A549 treated with RU486 at 1 μM for 4 hours (cell line): ENCODE measurements around the gene ANKRD34A. TPM values are rescaled to one million over a fixed set of nuclear protein-coding genes. Genes with fewer than 3 reads are reported as not detected.

Source experiments
- total RNA-seq: library from RNA; stranded (reverse); fragments of 200-300 nt; extraction: Qiagen RNA extraction; gene quantifications from 5 replicates; pipeline ENCODE4 v1.2.3, GENCODE V29; 2022; ENCODE audit warnings: low read depth

Gene ANKRD34A
- 0.07 to 0.28 TPM (median 0.23 TPM) in 5 replicates for total RNA-seq

DNA sequence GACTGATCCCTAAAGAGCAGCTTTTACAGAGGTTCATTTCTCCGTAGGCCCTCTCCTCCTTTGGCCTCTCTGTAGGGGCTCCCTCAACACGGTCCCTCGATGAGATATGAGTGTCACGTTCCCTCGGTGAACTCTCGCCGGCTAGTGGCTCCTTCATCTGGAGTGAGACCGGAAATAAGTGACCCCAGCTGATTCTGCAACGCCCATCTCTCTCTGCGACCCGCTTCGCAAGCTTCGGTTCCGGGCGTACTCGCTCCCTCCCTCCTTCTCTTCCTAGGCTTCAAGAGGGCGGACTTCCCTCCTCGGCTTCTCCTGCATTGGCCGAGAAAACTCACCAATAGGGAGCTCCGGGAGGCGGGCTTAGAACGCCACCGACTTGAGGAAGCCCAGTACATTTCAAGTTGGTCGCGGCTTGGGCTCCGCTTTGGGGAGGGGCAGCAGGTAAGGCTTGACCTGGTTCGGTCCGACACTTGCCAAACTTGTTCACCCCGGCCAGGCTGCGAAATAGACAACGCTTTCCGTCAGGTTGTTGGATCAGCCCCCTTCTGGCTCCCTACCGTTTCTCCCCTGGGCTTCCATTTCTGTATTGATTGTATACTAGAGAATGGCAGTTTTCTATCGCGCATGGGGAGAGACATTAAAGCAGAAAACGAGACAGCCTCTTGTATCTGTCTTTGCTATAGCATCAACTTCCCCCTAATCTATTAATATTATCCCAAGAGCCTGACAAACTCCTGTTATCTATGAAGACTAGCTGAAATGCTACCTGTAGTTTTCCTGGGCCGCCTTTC lies at the start of gene ANKRD34A, which contains the start of gene POLR3GL:
Gene ANKRD34A (minus strand): TSS at position 248 of the 791 bp plus-strand sequence. CDS start 2,816 bp downstream, outside the sequence.
Gene POLR3GL (plus strand): TSS at position 363 of the 791 bp plus-strand sequence. CDS start 10,176 bp downstream, outside the sequence.

DNA sequence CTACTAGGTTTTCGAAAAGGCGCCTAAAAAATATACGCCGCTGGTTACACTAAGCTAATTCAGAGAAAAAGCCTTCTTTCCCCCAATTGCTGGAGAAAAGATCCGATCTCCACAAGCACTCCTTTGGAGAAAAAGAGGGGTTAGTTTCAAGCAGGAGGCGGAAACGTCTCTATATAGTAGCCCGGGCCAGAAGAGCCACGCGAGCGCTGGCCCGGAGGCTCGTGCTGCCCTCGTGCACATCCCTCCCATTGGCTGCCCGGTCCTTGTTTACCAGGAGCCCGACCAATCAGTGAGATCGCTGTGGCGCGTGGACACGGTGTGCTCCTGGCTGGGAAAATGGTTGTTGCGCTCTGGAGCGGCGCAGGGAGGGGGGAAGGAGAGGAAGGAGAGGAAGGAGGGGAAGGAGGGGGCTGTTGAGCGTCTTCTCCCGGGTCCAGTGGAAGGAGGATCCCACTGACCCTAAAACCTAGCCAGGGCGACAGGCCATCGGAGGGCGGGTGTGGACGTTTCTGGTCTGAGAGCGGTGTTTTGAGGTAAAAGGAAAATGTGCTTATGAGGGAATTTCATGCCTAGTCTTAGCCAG lies 32.1 kb upstream of the ANKRD34A start, which contains the start of gene TXNIP:
Gene TXNIP (minus strand): TSS at position 147 of the 583 bp plus-strand sequence. CDS start 313 bp downstream, outside the sequence.

GRCh38 chr1:145957443-145958319 lies 6.7 kb downstream of the ANKRD34A start, which contains the start of gene LIX1L:
Gene LIX1L, minus strand, starts transcription at chr1:145958017. Its CDS starts 90 bp downstream, at chr1:145957927.

DNA sequence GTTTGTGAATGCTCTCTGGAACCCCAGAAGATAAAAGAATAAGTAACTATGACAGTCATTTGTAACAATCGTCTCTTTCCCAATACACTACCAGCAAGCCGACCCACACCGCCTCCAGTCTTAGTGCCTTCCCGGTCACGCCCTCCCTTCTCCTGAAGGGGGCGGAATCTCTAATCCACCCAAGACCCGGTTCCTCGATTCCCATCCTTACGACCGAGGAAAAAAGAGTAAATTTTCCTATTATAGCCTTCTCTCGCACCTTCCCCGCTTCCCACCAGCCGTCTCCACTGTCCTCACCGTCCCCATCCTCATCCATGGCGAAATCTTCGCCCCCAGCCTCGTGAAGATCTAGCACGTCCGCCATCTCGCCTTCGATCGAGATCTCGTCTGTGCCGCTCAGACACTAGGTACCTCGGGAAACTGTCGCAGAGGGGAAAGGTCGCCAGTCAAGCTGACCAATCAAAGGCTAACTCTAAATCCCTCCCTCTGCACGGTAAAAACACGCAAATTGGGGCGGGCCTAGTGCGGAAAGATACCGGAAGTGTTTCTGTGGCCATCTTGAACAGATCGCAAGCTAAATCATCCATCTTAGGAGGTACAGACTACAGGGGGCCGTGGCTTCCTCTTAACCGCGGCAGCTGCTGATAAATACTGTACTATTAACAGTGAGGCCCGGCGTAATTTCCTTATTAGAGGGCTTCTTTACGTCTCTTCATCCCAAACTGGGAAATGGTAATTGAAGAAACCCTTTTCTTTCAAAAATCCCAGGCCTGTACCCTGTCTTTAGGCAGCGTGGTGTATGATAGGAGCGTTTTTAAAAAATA lies 37.1 kb downstream of the ANKRD34A start, which contains the start of gene RBM8A:
Gene RBM8A (minus strand): TSS at position 422 of the 824 bp plus-strand sequence. CDS start 58 bp downstream, at position 364.

GRCh38 chr1:145918144-145918991 lies 46.0 kb downstream of the ANKRD34A start, which contains the start of gene PEX11B:
Gene PEX11B, minus strand, starts transcription at chr1:145918717. Its CDS starts 29 bp downstream, at chr1:145918688.

Other genes starting within 250 kb of the ANKRD34A start
- gene CD160, start 245.1 kb downstream of the ANKRD34A start, total RNA-seq = 0.52 TPM in 1 of 5 replicates, not detected in the others
- gene RNF115, start 140.5 kb downstream of the ANKRD34A start, total RNA-seq = 9.3 to 11.1 TPM (median 10.9 TPM) in 5 replicates
- 34.2 to 40.4 TPM (median 36.4 TPM) in 5 replicates for gene POLR3C, start 140.4 kb downstream of the ANKRD34A start, total RNA-seq
- gene NUDT17, start 118.9 kb downstream of the ANKRD34A start, total RNA-seq = 5.1 to 6.3 TPM (median 6.1 TPM) in 5 replicates
- gene PIAS3, start 105.5 kb downstream of the ANKRD34A start, total RNA-seq = 20.2 to 26.3 TPM (median 23.6 TPM) in 5 replicates
- gene ANKRD35, start 78.7 kb downstream of the ANKRD34A start, total RNA-seq = not detected in 5 replicates
- 0.08 to 0.38 TPM (median 0.21 TPM) in 5 replicates for gene ITGA10, start 54.5 kb downstream of the ANKRD34A start, total RNA-seq
- 16.5 to 26.1 TPM (median 24.3 TPM) in 5 replicates for gene PEX11B, start 45.9 kb downstream of the ANKRD34A start, total RNA-seq
- gene RBM8A, start 37.1 kb downstream of the ANKRD34A start, total RNA-seq = 195 to 245 TPM (median 215 TPM) in 5 replicates
- gene LIX1L, start 6.6 kb downstream of the ANKRD34A start, total RNA-seq = 6.4 to 10.2 TPM (median 8.5 TPM) in 5 replicates
- 9.5 to 10.9 TPM (median 10.3 TPM) in 5 replicates for gene POLR3GL, start 115 bp upstream of the ANKRD34A start, total RNA-seq
- 0.07 to 0.24 TPM (median 0.16 TPM) in 4 of 5 replicates, not detected in the other for gene TXNIP, start 32.0 kb upstream of the ANKRD34A start, total RNA-seq
- gene HJV, start 57.2 kb upstream of the ANKRD34A start, total RNA-seq = not detected in 5 replicates
- 0.43 to 0.60 TPM (median 0.54 TPM) in 5 replicates for gene NBPF10, start 180.2 kb upstream of the ANKRD34A start, total RNA-seq